OCI-LY3 (cell line): Measurements from ENCODE around the gene GOLGA8S.
"Not testable (repeated sequence)": the region's sequence is repeated elsewhere in the genome, so short reads cannot be mapped to it uniquely, and the experiment has no call there.

Experiments used
- H2AFZ ChIP-seq: fragments of 200-600, 300-600 bp; shearing (Covaris generic); 2 replicates; pipeline ENCODE4 v1.6.0; 2014; ENCODE audit warnings: antibody characterized with exemption, low read depth, low read length
- H3K27ac ChIP-seq: fragments of 200-600, 300-600 bp; sonication (generic); 2 replicates; pipeline ENCODE4 v1.5.1; 2014; ENCODE audit warnings: mild to moderate bottlenecking, low read length, moderate library complexity, mixed read lengths
- H3K27me3 ChIP-seq: fragments of 200-600, 300-600 bp; sonication (generic); 2 replicates; pipeline ENCODE4 v1.6.1; 2014; ENCODE audit warnings: low read depth, low read length, mixed read lengths
- H3K36me3 ChIP-seq: fragments of 200-600, 300-600 bp; sonication (generic); replicated peaks from 2 replicates; pipeline ENCODE3; 2014; ENCODE audit warnings: low read depth, low read length, mixed read lengths
- H3K4me1 ChIP-seq: fragments of 300-600, 200-600 bp; sonication (generic); 2 replicates; pipeline ENCODE4 v1.6.1; 2014; ENCODE audit warnings: low read length, mixed read lengths
- H3K4me2 ChIP-seq: fragments of 200-600, 300-600 bp; sonication (generic); 2 replicates; pipeline ENCODE4 v1.6.1; 2014; ENCODE audit warnings: low read length, mixed read lengths
- H3K4me3 ChIP-seq: fragments of 300-600, 200-600 bp; sonication (generic); 2 replicates; pipeline ENCODE4 v1.5.1; 2014; ENCODE audit warnings: antibody characterized with exemption, mild to moderate bottlenecking, low read length, moderate library complexity
- H3K79me2 ChIP-seq: fragments of 300-600, 200-600 bp; shearing (Covaris generic); 2 replicates; pipeline ENCODE4 v1.6.1; 2014; ENCODE audit warnings: mild to moderate bottlenecking, low read length, mixed read lengths
- H3K9ac ChIP-seq: fragments of 300-600, 200-600 bp; shearing (Covaris generic); 2 replicates; pipeline ENCODE4 v1.6.0; 2014; ENCODE audit warnings: mild to moderate bottlenecking, low read length, moderate library complexity
- H3K9me3 ChIP-seq: fragments of 200-600, 300-600 bp; shearing (Covaris generic); 2 replicates; pipeline ENCODE4 v1.6.1; 2014; ENCODE audit warnings: low read length, mixed read lengths; ENCODE audit not compliant: insufficient read depth
- H4K20me1 ChIP-seq: fragments of 200-600, 300-600 bp; sonication (generic); 2 replicates; pipeline ENCODE4 v1.6.1; 2016; ENCODE audit warnings: low read length, mixed read lengths; ENCODE audit not compliant: insufficient read depth
- EZH2phosphoT487 ChIP-seq: fragments of 200-600 bp; shearing (Covaris generic); IDR thresholded peaks from 2 replicates; pipeline ENCODE4 v1.6.1; 2018; ENCODE audit warnings: antibody characterized with exemption, mixed run types, low read depth
- TF ChIP-seq, protein P1 (sequence below): fragments of 200-600, 300-600 bp; sonication (generic); IDR thresholded peaks from 2 replicates; pipeline ENCODE4 v1.5.1; 2014; ENCODE audit warnings: antibody characterized with exemption, low read length, low read depth

GOLGA8S gene

DNA sequence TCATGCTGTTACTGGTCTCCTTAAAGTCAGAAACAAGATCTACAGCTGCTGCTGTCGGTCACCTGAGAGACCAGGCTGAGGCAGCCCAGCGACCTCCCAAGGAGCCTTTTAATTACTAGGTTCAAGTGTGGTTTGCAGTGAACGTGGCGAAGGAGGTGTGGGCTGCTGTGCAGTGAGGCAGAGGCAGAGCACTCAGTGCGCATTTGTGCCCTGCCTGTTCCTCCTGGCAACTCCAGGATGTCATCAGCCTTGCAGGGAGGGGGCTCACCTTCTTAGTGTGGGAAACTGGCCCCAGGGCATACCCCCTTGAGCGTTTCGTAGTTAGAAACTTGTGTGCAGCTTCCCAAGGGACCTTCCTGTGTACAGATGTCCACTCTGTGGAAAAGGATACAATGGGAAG, 26.6 kb downstream of the GOLGA8S start:
- not testable (repeated sequence) for H3K4me1 ChIP-seq, H3K27me3 ChIP-seq, H3K4me2 ChIP-seq, H3K4me3 ChIP-seq, H3K9ac ChIP-seq, H3K79me2 ChIP-seq, H4K20me1 ChIP-seq, H3K27ac ChIP-seq, H3K36me3 ChIP-seq, H2AFZ ChIP-seq, H3K9me3 ChIP-seq

DNA sequence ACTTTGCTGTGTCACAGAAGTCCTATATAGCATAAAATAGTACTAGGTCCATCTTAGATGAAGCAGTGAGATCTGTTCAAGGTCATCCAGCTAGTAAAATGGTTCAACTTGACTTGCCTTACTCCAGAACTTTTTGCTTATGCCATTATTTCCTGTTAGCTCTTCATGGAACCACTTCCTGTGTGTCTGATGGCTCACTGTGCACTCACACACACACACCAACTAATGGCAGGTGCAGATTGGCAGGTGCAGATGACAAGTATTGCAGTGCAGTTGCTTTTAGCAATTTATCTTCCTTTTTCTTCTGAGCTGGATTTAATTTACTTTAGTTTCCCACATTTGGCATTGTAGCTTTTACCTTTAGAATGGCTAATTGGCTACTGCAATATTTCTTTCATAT, 29.8 kb downstream of the GOLGA8S start:
- H2AFZ ChIP-seq = no peak overlapping the region
- no peak overlapping the region for H3K9ac ChIP-seq
- H4K20me1 ChIP-seq = no peaks in the 10 kb centered on the region
- no peaks in the 10 kb centered on the region for H3K4me1 ChIP-seq
- no peak overlapping the region for H3K4me2 ChIP-seq
- TF ChIP-seq EZH2phosphoT487 = no peak
- TF ChIP-seq, protein P1, sequence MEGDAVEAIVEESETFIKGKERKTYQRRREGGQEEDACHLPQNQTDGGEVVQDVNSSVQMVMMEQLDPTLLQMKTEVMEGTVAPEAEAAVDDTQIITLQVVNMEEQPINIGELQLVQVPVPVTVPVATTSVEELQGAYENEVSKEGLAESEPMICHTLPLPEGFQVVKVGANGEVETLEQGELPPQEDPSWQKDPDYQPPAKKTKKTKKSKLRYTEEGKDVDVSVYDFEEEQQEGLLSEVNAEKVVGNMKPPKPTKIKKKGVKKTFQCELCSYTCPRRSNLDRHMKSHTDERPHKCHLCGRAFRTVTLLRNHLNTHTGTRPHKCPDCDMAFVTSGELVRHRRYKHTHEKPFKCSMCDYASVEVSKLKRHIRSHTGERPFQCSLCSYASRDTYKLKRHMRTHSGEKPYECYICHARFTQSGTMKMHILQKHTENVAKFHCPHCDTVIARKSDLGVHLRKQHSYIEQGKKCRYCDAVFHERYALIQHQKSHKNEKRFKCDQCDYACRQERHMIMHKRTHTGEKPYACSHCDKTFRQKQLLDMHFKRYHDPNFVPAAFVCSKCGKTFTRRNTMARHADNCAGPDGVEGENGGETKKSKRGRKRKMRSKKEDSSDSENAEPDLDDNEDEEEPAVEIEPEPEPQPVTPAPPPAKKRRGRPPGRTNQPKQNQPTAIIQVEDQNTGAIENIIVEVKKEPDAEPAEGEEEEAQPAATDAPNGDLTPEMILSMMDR = no peak
- H3K79me2 ChIP-seq = no peaks in the 10 kb centered on the region
- no peaks in the 10 kb centered on the region for H3K36me3 ChIP-seq
- H3K27me3 ChIP-seq = no peaks in the 10 kb centered on the region
- H3K9me3 ChIP-seq = no peaks in the 10 kb centered on the region
- no peak overlapping the region for H3K4me3 ChIP-seq
- H3K27ac ChIP-seq = no peak overlapping the region

DNA sequence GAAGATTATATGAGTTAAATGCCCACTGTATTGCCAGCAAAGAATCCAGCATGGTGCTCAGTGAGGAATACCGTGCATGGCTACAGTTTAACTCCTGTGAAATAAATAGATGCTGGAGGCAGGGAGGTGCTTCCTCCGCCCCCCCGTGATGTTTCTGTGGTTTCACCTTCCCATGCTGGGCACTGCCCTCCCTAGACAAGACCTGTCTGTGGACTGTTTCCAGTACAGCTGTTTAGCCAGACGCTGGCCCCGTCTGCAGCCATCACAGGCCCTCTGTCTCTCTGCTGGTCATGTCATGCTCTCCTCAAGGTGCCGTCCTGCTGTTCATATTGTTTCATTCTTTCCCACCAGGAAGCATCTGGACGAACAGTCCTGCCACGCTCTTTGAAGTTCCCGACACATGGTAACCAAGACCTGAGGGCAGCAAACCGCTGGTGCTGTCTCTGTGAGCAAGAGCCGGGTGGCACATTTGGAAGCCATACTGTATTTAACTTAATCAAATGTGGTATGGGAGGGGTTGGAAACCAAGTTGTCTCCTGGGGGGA, 31.4 kb downstream of the GOLGA8S start:
- Histone ChIP-seq H3K9me3 (no peaks in the 10 kb centered on the region), H3K4me1 (no peaks in the 10 kb centered on the region), H4K20me1 (no peaks in the 10 kb centered on the region), H3K9ac (no peak overlapping the region), H3K36me3 (no peaks in the 10 kb centered on the region), H3K4me2 (no peak overlapping the region), H3K79me2 (no peaks in the 10 kb centered on the region), H3K4me3 (no peak overlapping the region), H3K27me3 (no peaks in the 10 kb centered on the region), H3K27ac (no peak overlapping the region), H2AFZ (no peak overlapping the region)
- TF ChIP-seq, protein P1 = no peak
- TF ChIP-seq EZH2phosphoT487 = no peak

DNA sequence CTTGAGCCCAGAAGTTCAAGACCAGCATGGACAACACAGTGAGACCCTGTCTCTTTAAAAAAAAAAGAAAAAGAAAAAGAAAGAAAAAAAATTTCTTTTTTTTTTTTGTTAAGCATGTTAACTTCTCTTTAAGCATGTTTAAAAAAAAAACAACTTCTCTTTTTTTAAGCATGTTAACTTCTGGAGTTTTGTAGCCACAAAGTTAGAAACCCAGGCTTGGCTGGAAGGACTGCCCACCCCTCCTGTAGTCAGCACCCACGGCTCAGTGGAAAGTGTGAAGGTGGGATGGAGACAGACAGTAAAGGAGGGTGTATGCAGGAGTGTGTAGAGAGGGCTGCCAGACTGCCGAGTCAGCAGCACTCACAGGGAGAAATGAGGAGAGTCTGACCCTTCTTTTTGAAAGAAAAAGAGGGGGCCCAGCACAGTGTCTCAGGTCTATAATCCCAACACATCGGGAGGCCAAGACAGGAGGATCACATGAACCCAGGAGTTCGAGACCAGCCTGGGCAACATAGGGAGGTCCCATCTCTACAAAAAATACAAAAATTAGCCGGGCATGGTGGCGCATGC, 33.2 kb downstream of the GOLGA8S start:
- H3K9ac ChIP-seq = no peak overlapping the region
- no peaks in the 10 kb centered on the region for H4K20me1 ChIP-seq
- H3K79me2 ChIP-seq = no peaks in the 10 kb centered on the region
- H2AFZ ChIP-seq = no peak overlapping the region
- H3K36me3 ChIP-seq = no peaks in the 10 kb centered on the region
- H3K4me3 ChIP-seq = no peak overlapping the region
- no peak overlapping the region for H3K27ac ChIP-seq
- H3K4me1 ChIP-seq = no peaks in the 10 kb centered on the region
- H3K27me3 ChIP-seq = no peaks in the 10 kb centered on the region
- no peaks in the 10 kb centered on the region for H3K9me3 ChIP-seq
- H3K4me2 ChIP-seq = no peak overlapping the region
- TF ChIP-seq EZH2phosphoT487 = no peak
- TF ChIP-seq, protein P1 = no peak
